Left kidney (tissue), 8 donors: Measurements from ENCODE around the gene SPNS2. TPM values are rescaled to one million over a fixed set of nuclear protein-coding genes. Genes with fewer than 3 reads are reported as not detected.

ENCODE experiments used
- DNase-seq: peaks from one replicate; pipeline ENCODE4 v3.0.0-alpha.2; 2013
- long read RNA-seq, 8 donors: transcript quantifications; one replicate each; lab custom pipeline, GENCODE V29; 2026
- polyA plus RNA-seq: library from polyadenylated mRNA; unstranded; fragments of 120-200 nt; gene quantifications from one replicate; pipeline ENCODE4 v1.2.1, GENCODE V29; 2013; ENCODE audit not compliant: insufficient read length

The SPNS2 gene
- 32.3 TPM for polyA plus RNA-seq
- long read RNA-seq, donor 1, transcript SPNS2-201 (13 exons, 3,447 nt) = major isoform, 5 of 13 reads
- long read RNA-seq, donor 1, partial matches to known transcripts = 7 of 13 reads
- long read RNA-seq, donor 1, other reads (novel, unspliced or antisense) = 0 of 13 reads
- long read RNA-seq, donor 2, partial matches to known transcripts = 52 of 56 reads
- long read RNA-seq, donor 2, other reads (novel, unspliced or antisense) = 0 of 56 reads
- long read RNA-seq, donor 3, partial matches to known transcripts = 5 of 10 reads
- long read RNA-seq, donor 3, other reads (novel, unspliced or antisense) = 0 of 10 reads
- long read RNA-seq, donor 4 = 0 reads
- long read RNA-seq, donor 5, transcript SPNS2-201 (13 exons, 3,447 nt) = major isoform, 9 of 9 reads
- long read RNA-seq, donor 5, partial matches to known transcripts = 0 of 9 reads
- long read RNA-seq, donor 5, other reads (novel, unspliced or antisense) = 0 of 9 reads
- long read RNA-seq, donor 6, partial matches to known transcripts = 0 of 2 reads
- long read RNA-seq, donor 6, other reads (novel, unspliced or antisense) = 0 of 2 reads
- long read RNA-seq, donor 7, transcript SPNS2-201 (13 exons, 3,447 nt) = major isoform, 5 of 5 reads
- long read RNA-seq, donor 7, partial matches to known transcripts = 0 of 5 reads
- long read RNA-seq, donor 7, other reads (novel, unspliced or antisense) = 0 of 5 reads
- long read RNA-seq, donor 8, transcript SPNS2-201 (13 exons, 3,447 nt) = major isoform, 5 of 5 reads
- long read RNA-seq, donor 8, partial matches to known transcripts = 0 of 5 reads
- long read RNA-seq, donor 8, other reads (novel, unspliced or antisense) = 0 of 5 reads

- no peak for DNase-seq
These were observed at the start of gene SPNS2 for GRCh38 chr17:4498461-4499397. Gene SPNS2, plus strand, starts transcription at chr17:4498881. Its CDS starts 167 bp downstream, at chr17:4499048.

- no peak for DNase-seq
These were observed 48.9 kb upstream of the SPNS2 start for GRCh38 chr17:4449736-4450135.

GRCh38 chr17:4450710-4451316 is 47.9 kb upstream of the SPNS2 start:
- no peak for DNase-seq

DNA sequence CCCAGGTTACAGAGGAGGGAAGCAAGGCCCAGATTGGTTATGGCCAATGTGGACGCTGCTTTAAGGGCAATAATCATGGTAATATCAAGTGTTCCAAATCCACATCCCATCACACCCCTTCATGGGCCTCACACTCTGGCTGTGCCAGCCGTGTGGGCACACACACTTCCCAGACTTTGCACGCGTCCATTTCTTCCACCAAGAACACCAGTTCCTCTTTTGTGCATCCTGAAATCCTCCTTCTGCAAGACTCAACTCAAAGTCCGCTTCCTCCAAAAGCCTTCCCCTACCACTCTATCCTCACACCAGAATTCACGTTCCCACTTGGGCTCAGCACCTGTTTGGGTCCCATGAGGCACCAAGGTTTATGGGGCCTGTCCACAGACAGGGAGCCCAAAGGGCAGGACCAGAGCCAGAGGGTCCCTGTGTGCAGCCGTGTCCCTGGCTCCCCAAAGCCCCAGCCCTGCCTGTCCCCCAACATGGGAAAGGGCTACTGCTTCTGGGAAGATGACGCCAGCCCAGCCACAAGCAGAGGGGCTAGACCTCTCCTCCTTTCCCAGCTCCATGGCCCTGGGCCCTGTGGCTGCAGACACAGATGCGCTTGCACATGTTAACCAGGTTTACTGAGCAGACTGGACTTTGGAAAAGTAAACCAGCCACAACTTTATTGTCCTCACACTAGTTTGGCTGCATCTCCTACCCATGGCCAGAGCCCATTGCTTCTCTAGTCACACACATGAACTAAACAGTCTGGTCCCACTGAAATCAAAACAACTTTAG is 44.7 kb upstream of the SPNS2 start:
- no peak for DNase-seq

- no peak for DNase-seq
These were observed 38.0 kb upstream of the SPNS2 start for GRCh38 chr17:4460661-4461060.

DNA sequence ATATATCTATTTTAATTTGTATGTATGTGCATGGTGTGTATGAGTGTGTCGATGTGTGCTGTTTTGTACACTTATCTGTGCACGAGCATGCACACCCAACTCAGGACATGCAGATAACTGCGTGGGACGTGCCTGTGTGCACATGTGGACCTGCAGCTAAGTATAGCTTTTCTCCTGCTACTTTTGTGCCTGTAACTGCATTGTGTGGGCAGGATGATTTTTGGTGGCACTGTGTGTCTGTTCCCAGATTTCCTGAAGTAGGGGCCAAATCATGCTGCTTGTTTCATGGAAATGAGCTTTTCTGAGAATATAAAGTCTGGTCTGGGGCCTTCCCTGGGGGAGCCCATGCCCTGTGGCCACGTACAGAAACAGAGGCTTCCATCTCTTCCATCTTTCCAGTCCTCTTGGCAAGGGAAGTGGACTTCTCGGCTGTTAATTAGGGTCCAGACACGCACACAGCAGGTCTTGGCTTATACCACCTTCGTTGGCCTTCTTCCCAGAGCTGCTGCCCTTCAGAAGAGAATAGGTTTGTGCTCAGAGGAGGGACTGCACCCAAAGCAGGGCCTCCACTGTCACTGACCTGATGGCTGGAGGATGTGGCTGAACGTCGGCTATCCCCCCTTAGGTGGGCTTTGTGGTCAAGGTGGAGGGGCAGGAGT is 34.7 kb upstream of the SPNS2 start:
- no peak for DNase-seq

GRCh38 chr17:4465786-4466185 is 32.9 kb upstream of the SPNS2 start:
- DNase-seq = no peak

DNA sequence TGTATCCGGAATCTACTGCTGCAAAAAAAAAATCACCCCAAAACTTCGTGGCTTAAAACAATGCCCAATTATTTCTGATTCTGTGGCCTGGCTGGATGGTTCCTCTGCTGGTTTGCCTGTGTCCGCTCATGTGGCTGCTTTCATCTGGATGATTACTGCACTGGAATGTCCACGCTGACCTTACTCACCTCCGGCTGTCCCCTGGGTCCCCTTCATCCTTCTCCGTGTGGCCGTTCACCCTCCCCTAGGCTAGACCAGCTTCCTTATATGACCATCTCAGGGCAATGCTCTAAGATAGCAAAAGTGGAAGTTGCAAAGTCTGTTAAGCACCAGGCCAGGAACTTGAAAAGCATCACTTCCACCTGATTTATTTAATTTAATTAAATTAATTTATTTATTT is 31.4 kb upstream of the SPNS2 start:
- DNase-seq = no peak

GRCh38 chr17:4469552-4469951 is 29.1 kb upstream of the SPNS2 start:
- DNase-seq = no peak

- no peak for DNase-seq
These were observed 26.4 kb upstream of the SPNS2 start for GRCh38 chr17:4472286-4472685.

DNA sequence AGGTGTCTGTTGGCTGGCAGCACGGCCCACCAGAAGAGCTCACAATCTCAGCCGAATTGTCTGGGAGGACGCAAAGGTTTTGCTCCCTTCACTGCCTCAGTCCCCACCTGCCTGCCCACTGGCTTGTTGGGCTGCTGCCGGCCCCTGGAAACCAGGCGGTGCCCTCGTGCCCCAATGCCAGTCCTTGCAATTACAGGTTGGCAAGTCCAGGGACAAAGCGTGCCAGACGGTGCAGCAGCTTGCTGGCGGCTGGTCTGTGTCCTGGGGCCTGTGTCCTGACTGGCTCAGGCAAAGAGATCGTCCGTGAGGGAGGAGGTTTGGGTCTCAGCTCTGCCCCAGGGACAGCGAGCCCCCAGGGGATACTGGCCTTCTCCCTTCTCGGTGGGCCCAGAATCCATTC is 24.6 kb upstream of the SPNS2 start:
- DNase-seq = no peak

DNA sequence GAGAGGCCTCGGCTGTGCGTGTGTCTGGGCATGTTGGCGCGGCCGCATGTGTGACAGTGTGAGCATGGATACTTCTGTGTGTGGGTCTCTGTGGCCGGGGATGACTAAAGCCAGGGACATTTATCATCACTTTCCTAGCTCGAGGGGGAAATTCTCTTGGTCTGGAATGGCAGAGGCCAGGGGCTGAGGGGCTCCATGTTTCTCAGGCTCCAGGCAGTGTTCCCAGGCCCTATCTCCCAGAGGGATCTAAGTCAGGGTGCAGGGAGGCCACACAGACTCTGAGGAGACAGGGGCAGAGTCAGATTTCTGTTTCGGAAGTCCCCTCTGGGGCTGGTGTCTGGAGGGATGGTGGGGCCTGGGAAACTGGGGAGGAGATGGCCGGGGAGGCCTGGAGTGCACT is 23.7 kb upstream of the SPNS2 start:
- DNase-seq = no peak

GRCh38 chr17:4475463-4475862 is 23.2 kb upstream of the SPNS2 start:
- DNase-seq = no peak

GRCh38 chr17:4476017-4476416 is 22.7 kb upstream of the SPNS2 start:
- DNase-seq = no peak

DNA sequence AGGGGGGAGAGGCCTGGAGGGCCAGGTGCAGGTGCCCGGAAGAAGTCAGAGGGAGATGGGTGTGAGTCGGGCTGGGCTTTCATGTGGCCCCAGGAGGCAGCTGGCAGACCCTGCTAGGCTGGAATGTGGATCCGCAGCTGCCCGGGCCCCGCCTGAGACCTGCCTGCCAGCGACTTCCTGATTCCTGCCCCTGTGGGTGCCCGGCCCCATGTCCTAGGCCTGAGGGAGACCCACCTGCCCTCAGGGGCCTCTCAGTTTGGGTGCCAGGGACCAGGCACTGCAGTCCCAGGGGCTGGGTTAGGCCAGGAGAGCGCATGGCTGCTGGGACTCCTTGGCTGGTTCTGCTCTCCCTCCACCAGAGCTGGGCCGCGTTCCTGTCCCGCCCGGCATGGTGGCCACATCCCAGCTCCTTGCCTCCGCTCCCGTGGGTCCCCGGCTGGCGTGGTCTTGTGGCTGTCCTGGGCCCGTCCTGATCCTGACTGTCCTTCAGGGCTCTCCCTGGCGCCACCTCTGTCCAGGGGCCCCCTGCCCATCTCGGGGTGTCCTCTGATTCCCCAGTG is 22.1 kb upstream of the SPNS2 start:
- DNase-seq = no peak

- DNase-seq = no peak
These were observed 21.4 kb upstream of the SPNS2 start for GRCh38 chr17:4477255-4477791.

- no peak for DNase-seq
These were observed 20.3 kb upstream of the SPNS2 start for GRCh38 chr17:4478318-4478830.

GRCh38 chr17:4479340-4479981 is 19.2 kb upstream of the SPNS2 start:
- no peak for DNase-seq
